Myocyte (in vitro differentiated cells): Measurements from ENCODE around the gene CCDC69. TPM values are rescaled to one million over a fixed set of nuclear protein-coding genes. Genes with fewer than 3 reads are reported as not detected.
"Not testable (repeated sequence)": the region's sequence is repeated elsewhere in the genome, so short reads cannot be mapped to it uniquely, and the experiment has no call there.

Source experiments
- DNase-seq: peaks from one replicate; pipeline ENCODE4 v3.0.0-alpha.2; 2012; ENCODE audit warnings: low read depth
- total RNA-seq: library from RNA; depleted of rRNA; stranded (reverse); fragments of >200 nt; gene quantifications from 2 replicates; pipeline ENCODE4 v1.2.3, GENCODE V29; 2014

CCDC69 gene
- total RNA-seq, 1 donor from 2014 or later = 3.2 TPM

DNA sequence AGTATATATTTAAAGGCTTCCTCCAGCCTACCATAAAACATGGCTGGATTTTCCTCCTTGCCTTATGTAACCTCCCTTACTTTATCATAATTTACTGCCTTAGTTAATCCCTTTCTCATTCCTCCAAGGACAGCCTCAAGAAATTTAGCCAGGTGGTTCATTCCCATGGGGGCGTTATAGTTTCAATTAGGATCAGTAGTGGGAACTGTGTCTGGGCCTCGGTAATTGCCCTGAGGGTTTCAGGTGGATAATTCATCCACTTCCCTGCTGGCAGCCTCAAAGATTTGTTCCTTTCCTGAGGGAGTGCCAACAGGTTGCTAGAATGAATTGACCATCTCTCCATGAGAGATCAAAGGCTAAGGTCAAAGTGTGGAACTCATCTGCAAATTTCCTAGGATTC, 24.8 kb upstream of the CCDC69 start:
- DNase-seq = no peak

DNA sequence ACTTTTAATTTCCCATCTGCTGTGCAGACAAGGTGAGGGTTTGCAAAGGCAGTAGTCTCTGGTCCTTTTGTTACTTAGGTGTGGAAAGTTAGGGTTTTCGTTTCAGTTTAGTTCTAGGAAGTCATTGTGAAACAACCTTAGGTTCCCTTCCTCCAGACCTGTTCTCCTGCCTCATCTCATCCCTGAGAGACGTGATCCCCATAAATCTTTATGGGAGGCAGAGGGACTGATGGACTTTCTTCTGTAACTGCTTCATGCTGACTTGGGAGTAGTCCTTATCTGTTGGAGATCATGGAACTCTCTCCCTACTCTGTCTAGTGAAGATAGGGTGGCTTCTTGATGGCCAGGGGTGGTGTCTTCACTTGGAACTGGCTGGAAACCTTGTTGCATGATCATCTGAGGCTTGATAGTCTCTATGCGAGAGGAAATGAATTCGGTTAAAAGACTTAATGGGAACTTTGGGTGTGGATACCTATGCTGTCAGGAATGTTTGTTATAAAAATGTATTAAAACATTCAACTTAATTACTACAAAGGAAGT, 21.9 kb upstream of the CCDC69 start:
- DNase-seq = no peak

DNA sequence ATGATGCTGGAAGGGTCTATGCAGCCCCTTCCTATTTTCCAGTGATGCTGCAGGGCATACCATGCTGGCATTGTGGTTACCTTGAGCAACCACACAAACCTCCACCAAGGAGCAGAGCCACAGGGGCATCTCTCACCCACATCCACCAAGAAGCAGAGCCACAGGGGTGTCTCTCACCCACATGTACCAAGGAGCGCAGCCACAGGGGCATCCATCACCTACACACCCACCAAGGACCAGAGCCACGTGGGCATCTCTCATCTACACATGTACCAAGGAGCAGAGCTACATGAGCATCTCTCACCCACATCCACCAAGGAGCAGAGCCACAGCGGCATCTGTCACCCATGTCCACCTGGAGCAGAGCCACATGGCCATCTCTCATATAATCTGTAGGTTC, 20.3 kb upstream of the CCDC69 start:
- no peak for DNase-seq

DNA sequence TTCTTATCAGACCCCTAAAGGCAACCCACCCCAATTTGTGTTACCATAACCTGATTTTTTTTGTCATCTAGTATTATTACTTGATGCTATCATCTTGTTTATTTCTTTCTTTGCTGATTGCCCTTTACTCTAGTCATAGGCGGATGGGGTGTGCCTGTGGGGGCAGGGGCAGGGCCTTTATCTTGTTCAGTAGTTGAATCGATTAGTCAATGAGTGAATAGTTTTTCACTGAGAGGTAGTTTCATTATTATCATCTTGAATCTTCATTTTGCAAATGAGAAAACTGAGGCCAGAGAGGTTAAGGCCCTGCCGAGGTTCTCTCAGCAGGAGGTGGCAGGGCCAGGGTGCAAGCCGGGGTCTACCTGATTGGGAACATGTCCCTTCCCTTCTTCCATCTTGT, 19.7 kb upstream of the CCDC69 start:
- DNase-seq = no peak

DNA sequence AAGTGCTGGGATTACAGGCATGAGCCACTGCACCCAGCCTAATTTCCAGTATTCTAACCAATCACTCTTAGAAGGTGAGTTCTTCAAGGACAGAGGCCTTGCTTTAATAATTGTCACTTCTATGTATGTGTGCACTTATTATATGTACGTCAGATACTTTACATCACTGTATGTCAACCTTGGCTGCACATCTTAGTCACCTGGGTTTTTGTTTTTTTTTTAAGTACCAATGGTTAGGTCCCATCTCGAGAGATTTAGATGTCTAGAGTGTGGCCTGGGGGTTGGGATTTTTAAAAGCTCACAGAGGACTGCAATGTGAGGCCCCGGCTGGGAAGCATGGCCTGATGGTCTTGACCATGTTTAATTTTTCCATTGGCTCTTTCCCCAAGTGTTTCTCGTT, 19.2 kb upstream of the CCDC69 start:
- no peak for DNase-seq

DNA sequence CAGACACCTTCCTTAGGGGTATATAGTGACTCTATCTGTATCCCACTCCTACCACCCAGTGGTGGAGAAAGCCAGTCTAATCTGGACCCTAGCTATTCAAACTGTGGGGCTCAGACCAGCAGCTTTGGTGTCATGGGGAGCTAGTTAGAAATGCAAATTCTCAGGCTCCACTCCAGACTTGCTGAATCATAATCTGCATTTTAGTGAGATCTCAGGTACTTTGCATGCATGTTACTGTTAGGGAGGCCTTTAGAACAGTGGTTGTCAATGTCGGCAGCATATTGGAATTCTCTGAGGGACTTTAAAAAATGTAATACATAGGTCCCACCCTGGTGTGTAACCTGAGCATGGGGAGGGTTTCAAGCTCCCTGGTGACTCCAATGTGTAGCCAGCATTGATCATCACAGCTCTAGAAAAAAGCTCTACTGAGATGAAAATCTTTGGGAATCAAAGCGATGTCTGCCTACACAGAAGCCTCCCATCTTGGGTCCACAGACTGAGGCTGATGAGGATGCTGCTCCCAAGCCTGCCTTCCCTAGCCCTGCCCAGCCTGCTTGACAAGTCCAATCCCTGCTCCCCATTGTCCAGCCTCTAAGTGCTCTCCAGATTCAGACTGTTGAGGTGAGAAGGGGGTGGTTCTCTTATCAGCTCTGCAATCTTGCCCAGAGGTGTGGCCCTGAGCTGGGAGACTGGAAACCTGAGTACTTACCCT, 17.2 kb upstream of the CCDC69 start:
- no peak for DNase-seq

DNA sequence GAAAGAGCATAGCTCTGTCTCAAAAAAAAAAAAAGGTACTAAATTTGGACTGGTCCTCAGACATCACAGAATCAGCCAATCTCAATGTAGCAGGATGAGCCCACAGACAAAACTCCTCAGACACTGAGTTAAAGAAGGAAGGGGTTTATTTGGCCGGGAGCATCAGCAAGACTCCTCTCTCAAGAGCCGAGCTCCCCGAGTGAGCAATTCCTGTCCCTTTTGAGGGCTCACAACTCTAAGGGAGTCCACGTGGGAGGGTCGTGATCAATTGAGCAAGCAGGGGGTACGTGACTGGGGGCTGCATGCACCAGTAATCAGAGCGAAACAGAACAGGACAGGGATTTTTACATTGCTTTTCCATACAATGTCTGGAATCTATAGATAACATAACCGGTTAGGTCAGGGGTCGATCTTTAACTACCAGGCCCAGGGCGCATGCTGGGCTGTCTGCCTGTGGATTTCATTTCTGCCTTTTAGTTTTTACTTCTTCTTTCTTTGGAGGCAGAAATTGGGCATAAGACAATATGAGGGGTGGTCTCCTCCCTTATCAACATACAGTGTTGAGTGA, 16.5 kb upstream of the CCDC69 start:
- DNase-seq = not testable (repeated sequence)

DNA sequence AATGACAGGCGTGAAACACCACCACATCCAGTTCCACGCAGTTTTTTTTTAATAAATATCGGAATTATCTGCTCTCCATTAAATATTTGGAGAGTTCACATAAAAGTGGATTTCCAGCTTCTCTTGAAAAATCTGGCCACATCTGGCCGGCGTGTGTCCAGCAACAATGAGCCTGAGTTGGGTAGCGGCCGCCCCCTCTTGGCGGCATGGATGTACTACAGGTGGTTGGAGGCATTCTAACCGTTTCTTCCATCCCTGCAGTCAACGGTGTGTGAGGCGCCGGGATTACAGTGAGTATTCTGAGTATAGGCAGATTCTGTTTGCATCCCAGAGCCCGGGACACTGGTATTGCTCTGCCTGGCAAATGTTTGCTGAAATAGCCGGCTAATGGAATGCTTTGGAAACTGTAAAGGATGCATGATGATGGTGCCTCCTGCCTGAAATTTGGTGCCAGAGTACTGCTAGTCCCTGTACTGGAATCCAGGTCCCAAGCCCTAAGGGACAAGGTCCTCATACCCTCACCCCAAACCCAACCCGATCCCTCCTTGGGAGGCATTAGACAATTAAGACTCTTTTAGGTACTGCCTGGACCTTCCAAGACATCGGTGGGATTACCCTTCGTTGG, 15.5 kb upstream of the CCDC69 start:
- peak; percentile 74 for DNase-seq

DNA sequence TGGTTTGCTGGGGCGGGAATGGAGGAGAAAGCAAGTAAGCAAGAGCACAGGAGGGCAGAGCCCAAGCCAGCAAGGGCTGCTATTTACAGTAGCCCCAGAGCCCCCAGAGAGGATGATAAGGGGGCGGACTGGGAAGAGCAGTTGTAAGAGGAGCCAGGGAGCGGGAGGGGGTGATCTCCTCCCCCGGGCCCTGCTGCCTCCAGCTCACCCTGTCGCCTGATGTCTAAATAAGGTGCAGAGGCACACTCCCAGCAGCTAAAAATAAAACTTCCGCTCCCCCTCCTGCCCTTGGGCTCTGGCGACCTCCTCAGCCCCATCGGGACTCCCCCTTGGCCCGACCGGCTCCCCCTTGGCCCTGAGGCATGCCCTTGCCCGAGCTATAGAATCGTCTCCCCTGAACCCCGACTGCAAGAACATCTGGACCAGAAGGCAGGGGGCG, 14.4 kb upstream of the CCDC69 start:
- peak; percentile 46 for DNase-seq

DNA sequence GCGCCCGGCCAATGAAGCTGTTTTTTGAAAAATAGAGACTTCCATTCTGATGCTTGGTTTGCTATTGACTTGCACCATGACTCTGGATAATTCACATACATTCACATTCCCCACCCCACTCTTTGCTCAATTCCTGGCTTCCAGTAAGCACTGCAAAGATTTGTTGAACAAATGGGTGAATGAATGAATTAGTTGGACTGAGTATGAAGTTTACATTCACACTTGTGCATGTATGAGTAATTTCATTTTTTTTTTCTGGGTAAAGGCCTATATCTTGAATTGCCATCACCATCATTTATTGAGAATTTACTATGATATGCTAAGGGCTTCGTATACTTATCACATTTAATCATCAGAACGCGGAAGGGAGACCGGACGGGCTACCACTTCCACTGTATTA, 13.8 kb upstream of the CCDC69 start:
- DNase-seq = no peak

DNA sequence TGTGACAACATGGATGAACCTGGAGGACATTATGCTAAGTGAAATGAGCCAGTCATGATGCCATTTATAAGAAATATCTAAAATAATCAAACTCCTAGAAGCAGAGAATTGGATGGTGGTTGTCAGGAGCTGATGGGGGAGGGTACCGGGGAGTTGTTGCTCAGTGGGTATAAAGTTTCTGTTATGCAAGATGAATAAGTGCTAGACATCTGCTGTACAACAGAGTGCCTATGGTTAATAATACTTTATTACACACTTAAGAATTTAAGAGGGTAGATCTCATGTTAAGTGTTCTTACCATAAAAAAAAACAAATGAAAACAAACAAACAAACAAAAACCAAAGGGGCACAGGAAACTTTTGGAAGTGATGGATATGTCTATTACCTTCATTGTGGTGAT, 13.0 kb upstream of the CCDC69 start:
- no peak for DNase-seq

DNA sequence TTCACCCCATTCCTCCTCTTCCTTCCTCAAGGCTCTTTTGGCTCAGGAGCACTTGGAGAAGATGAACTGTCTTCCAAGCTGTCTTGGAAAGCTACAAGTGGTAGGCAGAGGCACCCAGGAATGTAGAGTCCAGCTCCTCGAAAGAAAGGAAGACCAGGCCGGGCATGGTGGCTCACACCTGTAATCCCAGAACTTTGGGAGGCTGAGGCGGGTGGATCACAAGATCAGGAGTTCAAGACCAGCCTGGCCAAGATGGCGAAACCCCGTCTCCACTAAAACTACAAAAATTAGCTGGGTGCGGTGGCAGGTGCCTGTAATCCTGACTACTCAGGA, 11.3 kb upstream of the CCDC69 start:
- DNase-seq = not testable (repeated sequence)

DNA sequence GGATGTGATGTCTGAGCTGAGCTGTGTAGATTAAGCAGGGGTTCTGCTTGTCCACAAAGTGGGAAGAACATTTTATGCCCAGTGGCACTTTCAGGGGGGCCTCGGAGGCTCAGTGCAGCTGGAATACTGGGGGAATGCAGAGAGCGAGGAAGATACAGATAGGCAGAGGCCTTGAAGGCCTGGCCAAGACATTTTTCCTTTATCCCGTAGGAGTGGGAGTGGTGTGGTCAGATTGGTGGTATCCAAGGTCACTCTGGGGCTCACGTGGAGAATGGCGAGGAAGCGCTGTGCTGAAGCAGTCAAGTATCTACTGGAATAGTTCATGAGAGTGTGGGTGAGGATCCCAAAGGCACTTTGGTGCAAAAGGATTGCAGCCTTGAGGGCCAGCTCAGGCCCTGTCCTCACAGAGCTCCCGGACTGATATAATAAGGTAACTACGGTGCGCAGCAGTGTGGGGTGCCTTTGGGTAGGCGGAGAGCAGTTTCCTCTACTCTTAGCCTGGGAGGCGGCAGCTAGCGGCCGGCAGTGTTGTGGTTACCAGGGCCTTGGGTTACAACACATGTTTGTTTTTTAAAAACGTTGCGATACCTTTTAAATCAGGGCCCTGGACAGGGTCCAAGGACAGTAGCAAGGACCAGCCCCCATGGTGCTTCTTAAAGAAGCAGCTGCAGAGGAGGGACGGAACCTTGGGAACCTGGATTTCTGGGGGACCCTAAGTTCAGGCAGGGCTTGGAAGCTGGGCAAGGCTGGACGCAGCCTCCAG, 10.8 kb upstream of the CCDC69 start:
- DNase-seq = peak; percentile 32

DNA sequence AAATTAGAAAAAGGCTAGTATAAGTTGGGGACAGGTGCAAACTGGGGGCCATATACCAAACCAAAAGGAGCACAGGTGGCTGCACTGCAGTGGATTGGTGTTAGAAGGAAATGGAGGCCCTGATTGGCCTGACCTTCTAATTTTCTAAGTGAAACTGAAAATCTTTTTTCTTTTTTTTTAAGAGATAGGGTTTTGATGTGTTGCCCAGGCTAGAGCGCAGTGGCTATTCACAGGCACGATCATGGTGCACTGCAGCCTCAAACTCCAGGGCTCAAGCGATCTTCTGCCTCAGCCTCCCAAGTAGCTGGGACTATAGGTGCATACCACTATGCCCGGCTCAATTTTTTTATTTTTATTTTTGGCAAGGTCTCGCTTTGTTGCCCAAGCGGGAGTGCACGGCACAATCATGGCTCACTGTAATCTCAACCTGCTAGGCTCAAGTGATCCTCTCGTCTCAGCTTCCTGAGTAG, 9.8 kb upstream of the CCDC69 start:
- no peak for DNase-seq

DNA sequence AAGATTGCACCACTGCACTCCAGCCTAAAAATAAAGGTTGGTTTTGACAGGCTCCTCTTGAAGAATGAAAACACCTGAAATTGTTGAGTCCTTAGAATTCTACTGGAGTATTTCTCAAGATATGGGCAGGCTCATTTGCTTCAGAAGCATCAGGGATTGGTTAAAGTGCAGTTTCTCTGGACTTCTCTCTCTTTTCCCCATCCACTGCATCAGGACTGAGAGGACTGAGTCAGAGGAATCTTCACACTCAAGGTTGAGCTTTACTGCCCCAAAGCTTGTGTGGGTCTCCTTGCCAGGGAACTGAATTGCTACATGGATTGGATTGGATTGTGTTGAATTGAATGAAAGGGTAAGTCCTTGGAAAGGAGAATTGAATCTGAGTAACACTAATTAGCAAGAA, 7.5 kb upstream of the CCDC69 start:
- DNase-seq = no peak

DNA sequence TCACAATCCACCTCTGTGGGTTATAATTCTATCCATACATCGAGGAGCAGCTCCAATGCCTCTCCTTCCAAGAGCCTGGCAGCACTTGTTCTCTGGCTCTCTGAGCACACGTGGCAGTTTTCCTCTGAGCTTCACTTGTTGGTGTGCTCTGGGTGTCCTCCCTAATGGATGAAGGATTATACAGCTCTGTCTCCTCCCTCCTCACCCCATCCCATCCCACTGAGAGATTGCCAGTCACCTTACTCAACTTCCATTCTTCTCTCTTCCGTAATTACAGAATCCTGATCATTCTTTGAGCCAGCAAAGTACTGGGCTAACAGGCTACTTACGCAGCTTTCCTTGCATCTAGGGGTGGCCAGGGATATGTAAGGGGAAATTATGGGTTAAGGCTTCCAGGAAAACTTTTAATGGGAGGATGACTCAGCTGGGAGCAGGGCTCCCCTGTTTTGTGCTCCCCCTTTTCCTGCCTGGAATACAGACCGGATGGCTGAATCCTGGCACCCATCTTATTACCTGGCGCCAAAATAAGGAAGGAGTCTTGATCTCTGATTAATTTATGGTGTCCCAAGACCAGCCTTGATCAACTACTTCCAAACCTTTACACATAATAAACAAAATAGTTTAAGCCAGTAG, 6.3 kb upstream of the CCDC69 start:
- no peak for DNase-seq

DNA sequence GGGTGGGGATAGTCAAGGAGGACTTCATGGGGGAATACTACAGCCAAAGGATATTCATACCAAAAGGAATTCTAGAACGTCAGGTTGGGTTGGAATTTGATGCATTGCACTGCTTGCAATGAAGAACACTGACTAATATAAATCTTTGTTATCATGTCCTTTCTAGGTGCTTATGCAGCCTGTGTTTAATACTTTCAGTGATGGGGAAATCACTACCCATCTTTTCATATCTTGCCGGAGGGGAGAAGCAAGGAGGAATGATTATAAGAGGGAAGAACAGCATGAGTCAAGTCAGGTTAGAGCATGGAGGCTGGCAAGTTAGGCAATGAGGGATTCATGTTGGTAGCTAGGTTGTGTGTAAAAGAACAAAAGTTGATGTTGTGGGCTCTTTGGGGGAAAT, 5.1 kb upstream of the CCDC69 start:
- no peak for DNase-seq

DNA sequence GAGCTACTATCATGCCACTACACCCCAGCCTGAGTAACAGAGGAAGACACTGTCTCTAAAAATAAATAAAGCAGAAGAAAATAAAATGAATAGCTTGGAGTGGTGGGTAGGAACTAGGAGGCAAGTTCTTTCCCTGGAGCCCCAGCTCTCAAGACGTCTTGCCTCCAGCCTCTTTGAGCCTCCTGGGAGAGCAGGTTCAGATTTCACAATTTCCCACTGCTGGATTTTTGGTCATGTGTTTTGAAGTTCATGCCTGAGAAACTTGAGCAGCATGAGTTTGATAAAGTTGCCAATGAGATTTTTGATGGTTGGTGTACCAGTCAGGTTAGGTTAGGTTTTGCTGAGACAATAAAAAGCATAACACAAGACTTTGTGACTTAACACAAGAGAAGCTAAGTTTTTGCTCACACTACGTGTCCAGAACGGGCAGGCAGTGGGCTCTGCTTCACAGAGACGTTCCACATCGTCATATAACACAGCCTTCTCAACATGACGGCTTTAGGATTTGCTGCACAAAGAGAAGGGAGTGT, 4.1 kb upstream of the CCDC69 start:
- DNase-seq = no peak

DNA sequence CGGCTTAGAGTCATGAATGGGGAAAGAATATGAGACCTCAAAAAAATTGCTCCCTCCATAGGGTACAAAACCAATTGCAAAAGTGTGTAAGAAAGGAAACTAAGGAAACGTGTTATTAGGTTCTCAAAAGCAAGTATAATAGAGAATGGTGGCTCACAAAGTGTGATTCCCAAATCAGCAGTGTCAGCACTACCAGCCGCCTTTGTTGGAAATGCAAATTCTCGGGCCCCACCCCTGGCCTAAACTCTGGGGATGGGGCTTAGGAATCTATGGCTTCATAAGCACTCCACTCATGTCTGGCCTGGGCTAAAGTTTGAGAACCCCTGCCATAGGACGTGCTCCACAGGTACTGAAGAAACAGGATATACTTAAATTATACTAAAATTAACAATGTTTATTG, 1.6 kb upstream of the CCDC69 start:
- no peak for DNase-seq

DNA sequence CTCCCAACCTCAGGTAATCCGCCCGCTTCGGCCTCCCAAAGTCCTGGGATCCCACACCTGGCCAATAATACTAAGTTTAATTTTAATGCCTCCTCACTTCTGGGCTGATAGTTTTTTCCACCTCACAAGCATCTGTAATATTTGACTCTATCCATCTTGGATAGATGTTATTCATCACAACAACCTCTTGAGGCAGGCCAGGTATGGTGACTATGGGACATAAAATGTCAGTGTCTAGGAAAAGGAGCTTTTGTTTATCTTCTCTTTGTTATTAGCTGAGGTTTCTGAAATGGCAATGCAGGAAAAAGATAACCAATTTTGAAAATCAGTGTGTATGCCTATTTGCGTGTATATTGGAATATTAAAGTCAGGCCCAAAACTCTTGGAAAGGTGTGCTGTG, 1.2 kb upstream of the CCDC69 start:
- no peak for DNase-seq

DNA sequence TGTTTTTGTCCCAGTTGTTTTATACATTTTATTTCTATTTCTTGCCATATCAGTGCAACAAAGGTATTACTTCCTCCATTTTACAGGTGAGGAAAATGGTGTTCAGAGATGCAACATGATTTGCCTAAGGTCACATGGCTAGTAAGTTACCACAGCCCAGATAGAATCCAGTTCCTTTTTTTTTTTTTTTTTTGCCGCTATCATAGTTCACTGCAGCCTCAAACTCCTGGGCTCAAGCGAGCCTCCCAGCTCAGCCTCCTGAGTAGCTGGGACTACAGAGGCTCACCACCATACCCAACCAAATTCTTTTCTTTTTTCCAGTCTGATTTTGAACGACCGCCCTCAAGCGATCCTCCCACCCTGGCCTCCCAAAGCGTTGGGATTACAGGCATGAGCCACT, 480 bp upstream of the CCDC69 start:
- DNase-seq = no peak
